Testis (tissue), 3 donors: Measurements from ENCODE around the gene ERBB4. TPM values are rescaled to one million over a fixed set of nuclear protein-coding genes. Genes with fewer than 3 reads are reported as not detected.

Source experiments
- DNase-seq: peaks from one replicate; pipeline ENCODE4 v3.0.0-alpha.2; 2019
- H3K27ac ChIP-seq, 2 donors: fragments of 200-600 bp; sonication (generic); one replicate each; pipeline ENCODE4 v1.5.1; 2019
- H3K27me3 ChIP-seq: fragments of 200-600 bp; sonication (generic); one replicate; pipeline ENCODE4 v1.5.1; 2019
- H3K36me3 ChIP-seq: fragments of 200-600 bp; sonication (generic); one replicate; pipeline ENCODE4 v1.5.1; 2017; ENCODE audit warnings: low read depth; ENCODE audit errors: missing control alignments
- H3K4me1 ChIP-seq: fragments of 200-600 bp; sonication (generic); one replicate; pipeline ENCODE4 v1.5.1; 2019
- H3K4me3 ChIP-seq, 2 donors: fragments of 200-600 bp; sonication (generic); one replicate each; pipeline ENCODE4 v1.5.1; 2017 to 2019
- H3K9me3 ChIP-seq: fragments of 200-600 bp; sonication (generic); one replicate; pipeline ENCODE4 v1.5.1; 2017
- POLR2A ChIP-seq: fragments of 450-650 bp; IDR thresholded peaks from one replicate; pipeline ENCODE4 v1.6.1; 2017; ENCODE audit warnings: antibody characterized with exemption, mild to moderate bottlenecking, moderate library complexity
- WGBS, 2 donors: methylation state at CpG; one replicate each; pipeline ENCODE4 v1.1.5; 2018; 5-methylcytosine and 5-hydroxymethylcytosine counted together
- intact Hi-C: fragments of 100-400 bp; cut with DNase I; formaldehyde crosslinking; loops from one replicate; pipeline ENCODE4 v1.15.1; 2023; ENCODE audit warnings: low total_unique reads
- polyA plus RNA-seq: library from polyadenylated mRNA; stranded (reverse); fragments of 350-450 nt; fragmentation: Illumina TruSeq; extraction: RNeasy Lipid Tissue Mini Kit (QIAGEN cat#74804); gene quantifications from one replicate; pipeline ENCODE4 v1.2.3, GENCODE V29; 2014; ENCODE audit warnings: low read depth, low replicate concordance; ENCODE audit not compliant: insufficient read depth
- total RNA-seq, 2 donors: library from RNA; depleted of rRNA; stranded (reverse); fragments of >200 nt; gene quantifications; one replicate each; pipeline ENCODE4 v1.2.3, GENCODE V29; 2016
- TF ChIP-seq, protein P1 (sequence below), 3 experiments: fragments of 450-650 bp in 2 of 3; fragments of 200-600 bp in 1 of 3; sonication (generic) in 1 of 3; IDR thresholded peaks; one replicate each; pipeline ENCODE4 v1.5.1; 2016 to 2019; ENCODE audit warnings: antibody characterized with exemption in 3 of 3, mild to moderate bottlenecking in 2 of 3, moderate library complexity in 1 of 3

ERBB4 gene
- total and polyA plus RNA-seq, 3 donors from 2014 or later = 6.1 to 62.7 (median 47.7) TPM

GRCh38 chr2:212007972-212008371 is 530.6 kb downstream of the ERBB4 start:
- intact Hi-C loops = no loop called here

GRCh38 chr2:212005085-212005671 is 533.4 kb downstream of the ERBB4 start:
- Histone ChIP-seq H3K36me3 (no peaks in the 10 kb centered on the region), H3K27me3 (no peaks in the 10 kb centered on the region), H3K4me3 (no peak overlapping the region), H3K9me3 (no peaks in the 10 kb centered on the region), H3K4me1 (no peaks in the 10 kb centered on the region), H3K27ac (no peak overlapping the region)
- intact Hi-C loops = no loop called here
- no peak for TF ChIP-seq POLR2A
- TF ChIP-seq, protein P1, sequence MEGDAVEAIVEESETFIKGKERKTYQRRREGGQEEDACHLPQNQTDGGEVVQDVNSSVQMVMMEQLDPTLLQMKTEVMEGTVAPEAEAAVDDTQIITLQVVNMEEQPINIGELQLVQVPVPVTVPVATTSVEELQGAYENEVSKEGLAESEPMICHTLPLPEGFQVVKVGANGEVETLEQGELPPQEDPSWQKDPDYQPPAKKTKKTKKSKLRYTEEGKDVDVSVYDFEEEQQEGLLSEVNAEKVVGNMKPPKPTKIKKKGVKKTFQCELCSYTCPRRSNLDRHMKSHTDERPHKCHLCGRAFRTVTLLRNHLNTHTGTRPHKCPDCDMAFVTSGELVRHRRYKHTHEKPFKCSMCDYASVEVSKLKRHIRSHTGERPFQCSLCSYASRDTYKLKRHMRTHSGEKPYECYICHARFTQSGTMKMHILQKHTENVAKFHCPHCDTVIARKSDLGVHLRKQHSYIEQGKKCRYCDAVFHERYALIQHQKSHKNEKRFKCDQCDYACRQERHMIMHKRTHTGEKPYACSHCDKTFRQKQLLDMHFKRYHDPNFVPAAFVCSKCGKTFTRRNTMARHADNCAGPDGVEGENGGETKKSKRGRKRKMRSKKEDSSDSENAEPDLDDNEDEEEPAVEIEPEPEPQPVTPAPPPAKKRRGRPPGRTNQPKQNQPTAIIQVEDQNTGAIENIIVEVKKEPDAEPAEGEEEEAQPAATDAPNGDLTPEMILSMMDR (IDR thresholded peaks at IDR 0.05) = no peak
- DNase-seq = no peak
- 56 to 57% methylated on average over 6 of the region's 6 CpGs for WGBS, 2 donors

More at GRCh38 chr2:212007972-212008371, 530.6 kb downstream of the ERBB4 start:
- DNase-seq = no peak
- H3K9me3 ChIP-seq = no peaks in the 10 kb centered on the region
- TF ChIP-seq POLR2A = no peak
- H3K36me3 ChIP-seq = no peaks in the 10 kb centered on the region
- H3K4me3 ChIP-seq = no peak overlapping the region
- no peak overlapping the region for H3K27ac ChIP-seq
- no peaks in the 10 kb centered on the region for H3K27me3 ChIP-seq
- no peaks in the 10 kb centered on the region for H3K4me1 ChIP-seq
- WGBS, 2 donors = 79 to 82% methylated on average over 3 of the region's 3 CpGs

- Histone ChIP-seq H3K4me3 (no peak overlapping the region), H3K27ac (no peak overlapping the region), H3K27me3 (no peaks in the 10 kb centered on the region), H3K9me3 (no peaks in the 10 kb centered on the region), H3K36me3 (no peaks in the 10 kb centered on the region), H3K4me1 (no peaks in the 10 kb centered on the region)
- intact Hi-C loops = no loop called here
- DNase-seq = no peak
- no peak for TF ChIP-seq POLR2A
- TF ChIP-seq, protein P1 (IDR thresholded peaks at IDR 0.05) = no peak
- 50 to 73% methylated on average over 1 of the region's 1 CpG for WGBS, 2 donors
Observed at GRCh38 chr2:212001325-212001724, 537.3 kb downstream of the ERBB4 start.

- 82 to 88% methylated on average over 4 of the region's 4 CpGs for WGBS, 2 donors
- Histone ChIP-seq H3K4me3 (no peak overlapping the region), H3K9me3 (no peaks in the 10 kb centered on the region), H3K27me3 (no peaks in the 10 kb centered on the region), H3K4me1 (no peaks in the 10 kb centered on the region), H3K27ac (no peak overlapping the region), H3K36me3 (no peaks in the 10 kb centered on the region)
- no peak for TF ChIP-seq POLR2A
- TF ChIP-seq, protein P1 (IDR thresholded peaks at IDR 0.05) = no peak
- intact Hi-C loops = no loop called here
- DNase-seq = no peak
Observed at GRCh38 chr2:211996857-211997256, 541.7 kb downstream of the ERBB4 start.

DNA sequence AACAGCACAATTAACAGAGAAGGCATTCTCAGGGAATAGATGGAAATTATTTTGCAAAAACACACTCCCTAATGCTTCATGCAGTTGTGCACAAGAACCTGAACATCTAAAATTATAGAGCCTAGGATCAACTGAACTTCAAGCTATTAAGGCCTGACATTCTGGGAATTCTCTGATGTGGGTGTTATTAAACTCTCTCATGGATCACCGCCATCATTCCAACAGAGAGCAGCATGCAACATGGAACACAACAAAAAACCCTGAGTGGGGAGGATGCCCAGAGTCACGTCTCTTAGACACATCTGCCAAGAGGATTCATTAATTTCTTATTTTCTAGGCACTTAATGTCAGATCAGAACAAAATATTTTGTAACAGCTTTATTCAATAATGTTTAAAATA is 543.8 kb downstream of the ERBB4 start:
- H3K4me1 ChIP-seq = no peaks in the 10 kb centered on the region
- no peak overlapping the region for H3K27ac ChIP-seq
- WGBS, 2 donors = 44 to 49% methylated on average over 2 of the region's 2 CpGs

More for the DNA sequence above, 543.8 kb downstream of the ERBB4 start:
- DNase-seq = no peak
- no peaks in the 10 kb centered on the region for H3K36me3 ChIP-seq
- no peaks in the 10 kb centered on the region for H3K9me3 ChIP-seq
- H3K27me3 ChIP-seq = no peaks in the 10 kb centered on the region
- intact Hi-C loops = no loop called here
- H3K4me3 ChIP-seq = no peak overlapping the region
- TF ChIP-seq POLR2A = no peak
- TF ChIP-seq, protein P1 (IDR thresholded peaks at IDR 0.05) = no peak
